Mucosa of rectum (tissue), 2 donors: ENCODE results near the gene HSPA1L.

Source experiments
- H3K27ac ChIP-seq, 2 donors: one replicate each; pipeline ENCODE4 v1.7.0; 2013; ENCODE audit warnings: inconsistent platforms in 2 of 2, low read depth in 2 of 2, low read length in 2 of 2
- H3K27me3 ChIP-seq, 2 donors: one replicate each; pipeline ENCODE4 v1.7.0; 2013; ENCODE audit warnings: low read length in 2 of 2; ENCODE audit not compliant: control insufficient read depth in 2 of 2, insufficient read depth in 2 of 2
- H3K36me3 ChIP-seq, 2 donors: one replicate each; pipeline ENCODE4 v1.7.0; 2013; ENCODE audit warnings: low read length in 2 of 2; ENCODE audit not compliant: control insufficient read depth in 2 of 2, insufficient read depth in 2 of 2
- H3K4me1 ChIP-seq, 2 donors: one replicate each; pipeline ENCODE4 v1.7.0; 2013; ENCODE audit warnings: low read length in 2 of 2, mild to moderate bottlenecking in 1 of 2; ENCODE audit not compliant: control insufficient read depth in 2 of 2, insufficient read depth in 2 of 2
- H3K4me3 ChIP-seq, 2 donors: one replicate each; pipeline ENCODE4 v1.7.0; 2013; ENCODE audit warnings: low read length in 2 of 2
- H3K9ac ChIP-seq, 2 donors: one replicate each; pipeline ENCODE4 v1.7.0; 2013; ENCODE audit warnings: low read length in 2 of 2, low read depth in 1 of 2, mild to moderate bottlenecking in 1 of 2
- H3K9me3 ChIP-seq, 2 donors: one replicate each; pipeline ENCODE4 v1.7.0; 2013; ENCODE audit warnings: low read length in 2 of 2; ENCODE audit not compliant: control insufficient read depth in 2 of 2
- donor health status: healthy.
- donor health status: Normal muscosa, but diverticular disease.

The HSPA1L gene

GRCh38 chr6:31765559-31765909, 49.5 kb downstream of the HSPA1L start:
- no peak overlapping the region for H3K9ac ChIP-seq
- no peaks in the 10 kb centered on the region for H3K9me3 ChIP-seq
- H3K27me3 ChIP-seq = no peaks in the 10 kb centered on the region
- no peak overlapping the region for H3K4me3 ChIP-seq
- H3K36me3 ChIP-seq = no peaks in the 10 kb centered on the region
- peaks cover 0 to 4% of the 10 kb centered on the region in 2 donors for H3K4me1 ChIP-seq
- no peak overlapping the region for H3K27ac ChIP-seq

- no peak overlapping the region for H3K4me3 ChIP-seq
- H3K36me3 ChIP-seq = no peaks in the 10 kb centered on the region
- no peaks in the 10 kb centered on the region for H3K4me1 ChIP-seq
- no peaks in the 10 kb centered on the region for H3K27me3 ChIP-seq
- no peaks in the 10 kb centered on the region for H3K9me3 ChIP-seq
- no peak overlapping the region for H3K27ac ChIP-seq
- H3K9ac ChIP-seq = no peak overlapping the region
Observed at GRCh38 chr6:31764198-31764597, 50.9 kb downstream of the HSPA1L start.

GRCh38 chr6:31763619-31763940, 51.5 kb downstream of the HSPA1L start:
- Histone ChIP-seq H3K27ac (no peak overlapping the region), H3K4me1 (no peaks in the 10 kb centered on the region), H3K4me3 (no peak overlapping the region), H3K27me3 (no peaks in the 10 kb centered on the region), H3K9me3 (no peaks in the 10 kb centered on the region), H3K9ac (no peak overlapping the region), H3K36me3 (no peaks in the 10 kb centered on the region)

GRCh38 chr6:31762878-31763618, 52.0 kb downstream of the HSPA1L start:
- Histone ChIP-seq H3K27ac (no peak overlapping the region), H3K4me1 (no peaks in the 10 kb centered on the region), H3K9me3 (no peaks in the 10 kb centered on the region), H3K27me3 (no peaks in the 10 kb centered on the region), H3K4me3 (no peak overlapping the region), H3K36me3 (no peaks in the 10 kb centered on the region), H3K9ac (no peak overlapping the region)

GRCh38 chr6:31762356-31762755, 52.7 kb downstream of the HSPA1L start, which contains the start of gene SAPCD1:
SAPCD1 (plus strand) TSS chr6:31762656; CDS start chr6:31763055, 399 bp downstream.
- Histone ChIP-seq H3K4me1 (no peaks in the 10 kb centered on the region), H3K27me3 (no peaks in the 10 kb centered on the region), H3K36me3 (no peaks in the 10 kb centered on the region), H3K4me3 (no peak within 1 kb of the TSS), H3K9ac (no peak within 1 kb of the TSS), H3K27ac (no peak within 1 kb of the TSS), H3K9me3 (no peaks in the 10 kb centered on the region)

GRCh38 chr6:31761343-31761742, 53.7 kb downstream of the HSPA1L start:
- no peaks in the 10 kb centered on the region for H3K36me3 ChIP-seq
- H3K4me1 ChIP-seq = no peaks in the 10 kb centered on the region
- H3K27ac ChIP-seq = no peak overlapping the region
- no peak overlapping the region for H3K4me3 ChIP-seq
- no peaks in the 10 kb centered on the region for H3K9me3 ChIP-seq
- no peak overlapping the region for H3K9ac ChIP-seq
- no peaks in the 10 kb centered on the region for H3K27me3 ChIP-seq

- no peaks in the 10 kb centered on the region for H3K9me3 ChIP-seq
- no peak overlapping the region for H3K4me3 ChIP-seq
- H3K4me1 ChIP-seq = no peaks in the 10 kb centered on the region
- no peaks in the 10 kb centered on the region for H3K27me3 ChIP-seq
- H3K36me3 ChIP-seq = no peaks in the 10 kb centered on the region
- H3K9ac ChIP-seq = no peak overlapping the region
- no peak overlapping the region for H3K27ac ChIP-seq
Observed at GRCh38 chr6:31760790-31761189, 54.3 kb downstream of the HSPA1L start.
